ENCODE measurements around the gene NEK6.

Gene NEK6

GRCh38 chr9:124359426-124359825, 101.7 kb downstream of the NEK6 start:
- H3K4me3 ChIP-seq (ENCODE audit: insufficient read length, low read depth), result no peak overlapping the region
- TF ChIP-seq YY1 (IDR thresholded peaks at IDR 0.05; ENCODE audit: insufficient read depth, insufficient read length), result no peak
- TF ChIP-seq SUZ12 (IDR thresholded peaks at IDR 0.05; ENCODE audit: extremely low read depth, insufficient read depth, insufficient read length), result no peak
- TF ChIP-seq ZNF274 (IDR thresholded peaks at IDR 0.05; ENCODE audit: low read depth, low read length), result no peak
- H3K27me3 ChIP-seq (ENCODE audit: insufficient read depth, insufficient read length), result no peaks in the 10 kb centered on the region
- no peak overlapping the region for H3K9ac ChIP-seq (ENCODE audit: insufficient read length, low read depth)
- H3K4me1 ChIP-seq (ENCODE audit: insufficient read depth, insufficient read length), result no peaks in the 10 kb centered on the region
- H3K36me3 ChIP-seq (ENCODE audit: insufficient read depth, insufficient read length, low read length), result peaks cover 53% of the 10 kb centered on the region
- no peaks in the 10 kb centered on the region for H3K9me3 ChIP-seq (ENCODE audit: insufficient read depth, low read length)
- DNase-seq (ENCODE audit: low read depth, low spot score), result no peak

GRCh38 chr9:124359855-124360678, 102.3 kb downstream of the NEK6 start:
- no peaks in the 10 kb centered on the region for H3K4me1 ChIP-seq (ENCODE audit: insufficient read depth, insufficient read length)
- TF ChIP-seq YY1 (IDR thresholded peaks at IDR 0.05; ENCODE audit: insufficient read depth, insufficient read length) (no peak), SUZ12 (IDR thresholded peaks at IDR 0.05; ENCODE audit: extremely low read depth, insufficient read depth, insufficient read length) (no peak), ZNF274 (IDR thresholded peaks at IDR 0.05; ENCODE audit: low read depth, low read length) (no peak)
- peaks cover 51% of the 10 kb centered on the region for H3K36me3 ChIP-seq (ENCODE audit: insufficient read depth, insufficient read length, low read length)

GRCh38 chr9:124361128-124361527, 103.4 kb downstream of the NEK6 start:
- Histone ChIP-seq H3K4me3 (ENCODE audit: insufficient read length, low read depth) (no peak overlapping the region), H3K9ac (ENCODE audit: insufficient read length, low read depth) (no peak overlapping the region), H3K9me3 (ENCODE audit: insufficient read depth, low read length) (no peaks in the 10 kb centered on the region), H3K4me1 (ENCODE audit: insufficient read depth, insufficient read length) (no peaks in the 10 kb centered on the region), H3K36me3 (ENCODE audit: insufficient read depth, insufficient read length, low read length) (peaks cover 46% of the 10 kb centered on the region), H3K27me3 (ENCODE audit: insufficient read depth, insufficient read length) (no peaks in the 10 kb centered on the region)
- no peak for DNase-seq (ENCODE audit: low read depth, low spot score)
- no peak for TF ChIP-seq YY1 (IDR thresholded peaks at IDR 0.05; ENCODE audit: insufficient read depth, insufficient read length)
- no peak for TF ChIP-seq ZNF274 (IDR thresholded peaks at IDR 0.05; ENCODE audit: low read depth, low read length)
- TF ChIP-seq SUZ12 (IDR thresholded peaks at IDR 0.05; ENCODE audit: extremely low read depth, insufficient read depth, insufficient read length), result no peak

More at GRCh38 chr9:124359855-124360678, 102.3 kb downstream of the NEK6 start:
- H3K4me3 ChIP-seq (ENCODE audit: insufficient read length, low read depth), result no peak overlapping the region
- DNase-seq (ENCODE audit: low read depth, low spot score), result no peak
- H3K27me3 ChIP-seq (ENCODE audit: insufficient read depth, insufficient read length), result no peaks in the 10 kb centered on the region
- H3K9me3 ChIP-seq (ENCODE audit: insufficient read depth, low read length), result no peaks in the 10 kb centered on the region
- no peak overlapping the region for H3K9ac ChIP-seq (ENCODE audit: insufficient read length, low read depth)

- Histone ChIP-seq H3K27me3 (ENCODE audit: insufficient read depth, insufficient read length) (no peaks in the 10 kb centered on the region), H3K36me3 (ENCODE audit: insufficient read depth, insufficient read length, low read length) (peaks cover 50% of the 10 kb centered on the region), H3K9ac (ENCODE audit: insufficient read length, low read depth) (no peak overlapping the region), H3K4me1 (ENCODE audit: insufficient read depth, insufficient read length) (no peaks in the 10 kb centered on the region), H3K9me3 (ENCODE audit: insufficient read depth, low read length) (no peaks in the 10 kb centered on the region), H3K4me3 (ENCODE audit: insufficient read length, low read depth) (no peak overlapping the region)
- no peak for DNase-seq (ENCODE audit: low read depth, low spot score)
- TF ChIP-seq SUZ12 (IDR thresholded peaks at IDR 0.05; ENCODE audit: extremely low read depth, insufficient read depth, insufficient read length) (no peak), YY1 (IDR thresholded peaks at IDR 0.05; ENCODE audit: insufficient read depth, insufficient read length) (no peak), ZNF274 (IDR thresholded peaks at IDR 0.05; ENCODE audit: low read depth, low read length) (no peak)
Observed at GRCh38 chr9:124363326-124364096, 105.8 kb downstream of the NEK6 start.

GRCh38 chr9:124364141-124364540, 106.4 kb downstream of the NEK6 start:
- Histone ChIP-seq H3K27me3 (ENCODE audit: insufficient read depth, insufficient read length) (no peaks in the 10 kb centered on the region), H3K9me3 (ENCODE audit: insufficient read depth, low read length) (no peaks in the 10 kb centered on the region), H3K36me3 (ENCODE audit: insufficient read depth, insufficient read length, low read length) (peaks cover 47% of the 10 kb centered on the region), H3K4me1 (ENCODE audit: insufficient read depth, insufficient read length) (no peaks in the 10 kb centered on the region), H3K4me3 (ENCODE audit: insufficient read length, low read depth) (no peak overlapping the region), H3K9ac (ENCODE audit: insufficient read length, low read depth) (no peak overlapping the region)
- TF ChIP-seq YY1 (IDR thresholded peaks at IDR 0.05; ENCODE audit: insufficient read depth, insufficient read length), result no peak
- TF ChIP-seq ZNF274 (IDR thresholded peaks at IDR 0.05; ENCODE audit: low read depth, low read length), result no peak
- no peak for TF ChIP-seq SUZ12 (IDR thresholded peaks at IDR 0.05; ENCODE audit: extremely low read depth, insufficient read depth, insufficient read length)
- no peak for DNase-seq (ENCODE audit: low read depth, low spot score)

GRCh38 chr9:124365036-124365435, 107.3 kb downstream of the NEK6 start:
- Histone ChIP-seq H3K27me3 (ENCODE audit: insufficient read depth, insufficient read length) (no peaks in the 10 kb centered on the region), H3K9me3 (ENCODE audit: insufficient read depth, low read length) (no peaks in the 10 kb centered on the region), H3K4me1 (ENCODE audit: insufficient read depth, insufficient read length) (peaks cover 5% of the 10 kb centered on the region), H3K36me3 (ENCODE audit: insufficient read depth, insufficient read length, low read length) (peaks cover 47% of the 10 kb centered on the region), H3K4me3 (ENCODE audit: insufficient read length, low read depth) (no peak overlapping the region), H3K9ac (ENCODE audit: insufficient read length, low read depth) (no peak overlapping the region)
- no peak for TF ChIP-seq SUZ12 (IDR thresholded peaks at IDR 0.05; ENCODE audit: extremely low read depth, insufficient read depth, insufficient read length)
- no peak for TF ChIP-seq YY1 (IDR thresholded peaks at IDR 0.05; ENCODE audit: insufficient read depth, insufficient read length)
- no peak for DNase-seq (ENCODE audit: low read depth, low spot score)

Measured in NT2/D1 (cell line).